ENCODE data around the gene CLPTM1L. TPM values are rescaled to one million over a fixed set of nuclear protein-coding genes. Genes with fewer than 3 reads are reported as not detected.

CLPTM1L gene
- polyA plus RNA-seq, 1 donor from 2014 or later = 61.6 TPM

GRCh38 chr5:1280177-1281037, 64.5 kb downstream of the CLPTM1L start:
- no peaks in the 10 kb centered on the region for H3K9me2 ChIP-seq (ENCODE audit: insufficient read depth, low read length)
- H4K20me1 ChIP-seq (ENCODE audit: insufficient read depth) = no peaks in the 10 kb centered on the region
- no peaks in the 10 kb centered on the region for H3K36me3 ChIP-seq (ENCODE audit: insufficient read depth, low read length)
- H3F3A ChIP-seq (ENCODE audit: insufficient read depth, low read length, poor library complexity, severe bottlenecking) = no peaks in the 10 kb centered on the region
- H3K4me2 ChIP-seq (ENCODE audit: low read length) = no peak overlapping the region
- H3K9me3 ChIP-seq (ENCODE audit: low read length) = no peaks in the 10 kb centered on the region
- H3K4me3 ChIP-seq (ENCODE audit: low read length) = no peak overlapping the region
- no peak overlapping the region for H3K27ac ChIP-seq (ENCODE audit: low read length)
- H3K79me2 ChIP-seq (replicated peaks; ENCODE audit: insufficient read depth, low read length) = no peaks in the 10 kb centered on the region
- TF ChIP-seq POLR2AphosphoS5 (IDR thresholded peaks at IDR 0.05) (no peak), SMC3 (conservative IDR thresholded peaks at IDR 0.05; ENCODE audit: poor library complexity) (no peak), RAD21 (conservative IDR thresholded peaks at IDR 0.05) (no peak), CTCF (IDR thresholded peaks at IDR 0.05; ENCODE audit: poor library complexity, severe bottlenecking) (no peak), MXI1 (conservative IDR thresholded peaks at IDR 0.05; ENCODE audit: poor library complexity, severe bottlenecking) (no peak), EZH2 (IDR thresholded peaks at IDR 0.05; ENCODE audit: borderline replicate concordance, insufficient read depth, low read length, poor library complexity, severe bottlenecking) (no peak), REST (IDR thresholded peaks at IDR 0.05; ENCODE audit: borderline replicate concordance) (no peak), EP300 (conservative IDR thresholded peaks at IDR 0.05; ENCODE audit: poor library complexity, severe bottlenecking) (no peak), TAF1 (IDR thresholded peaks at IDR 0.05; ENCODE audit: low read depth) (no peak)
- no peak overlapping the region for H2AFZ ChIP-seq (ENCODE audit: low read depth, low read length)
- H3K27me3 ChIP-seq (ENCODE audit: insufficient read depth, low read depth, low read length) = no peaks in the 10 kb centered on the region
- no peak overlapping the region for H3K9ac ChIP-seq (ENCODE audit: low read length)

GRCh38 chr5:1279443-1280151, 65.3 kb downstream of the CLPTM1L start:
- H3F3A ChIP-seq (ENCODE audit: insufficient read depth, low read length, poor library complexity, severe bottlenecking) = no peaks in the 10 kb centered on the region
- TF ChIP-seq TAF1 (IDR thresholded peaks at IDR 0.05; ENCODE audit: low read depth) = no peak
- no peak for TF ChIP-seq SMC3 (conservative IDR thresholded peaks at IDR 0.05; ENCODE audit: poor library complexity)
- no peak for TF ChIP-seq POLR2AphosphoS5 (IDR thresholded peaks at IDR 0.05)
- no peak for TF ChIP-seq RAD21 (conservative IDR thresholded peaks at IDR 0.05)
- no peak for TF ChIP-seq REST (IDR thresholded peaks at IDR 0.05; ENCODE audit: borderline replicate concordance)
- TF ChIP-seq EP300 (conservative IDR thresholded peaks at IDR 0.05; ENCODE audit: poor library complexity, severe bottlenecking) = no peak
- no peak for TF ChIP-seq CTCF (IDR thresholded peaks at IDR 0.05; ENCODE audit: poor library complexity, severe bottlenecking)
- no peak for TF ChIP-seq MXI1 (conservative IDR thresholded peaks at IDR 0.05; ENCODE audit: poor library complexity, severe bottlenecking)
- TF ChIP-seq EZH2 (IDR thresholded peaks at IDR 0.05; ENCODE audit: borderline replicate concordance, insufficient read depth, low read length, poor library complexity, severe bottlenecking) = no peak
- no peaks in the 10 kb centered on the region for H3K9me3 ChIP-seq (ENCODE audit: low read length)
- no peak overlapping the region for H3K4me2 ChIP-seq (ENCODE audit: low read length)
- H3K79me2 ChIP-seq (replicated peaks; ENCODE audit: insufficient read depth, low read length) = no peaks in the 10 kb centered on the region
- no peak overlapping the region for H3K4me3 ChIP-seq (ENCODE audit: low read length)
- H3K27ac ChIP-seq (ENCODE audit: low read length) = no peak overlapping the region
- no peaks in the 10 kb centered on the region for H3K36me3 ChIP-seq (ENCODE audit: insufficient read depth, low read length)
- no peak overlapping the region for H2AFZ ChIP-seq (ENCODE audit: low read depth, low read length)
- H3K27me3 ChIP-seq (ENCODE audit: insufficient read depth, low read depth, low read length) = no peaks in the 10 kb centered on the region
- H3K9me2 ChIP-seq (ENCODE audit: insufficient read depth, low read length) = no peaks in the 10 kb centered on the region
- no peaks in the 10 kb centered on the region for H4K20me1 ChIP-seq (ENCODE audit: insufficient read depth)
- H3K9ac ChIP-seq (ENCODE audit: low read length) = no peak overlapping the region

All from neural cell (in vitro differentiated cells).